Esophagus (tissue), 2 donors: ENCODE measurements around the gene COMMD9. TPM values are rescaled to one million over a fixed set of nuclear protein-coding genes. Genes with fewer than 3 reads are reported as not detected.

Experiments used
- H3K27ac ChIP-seq, 2 donors: one replicate each; pipeline ENCODE4 v1.5.1; 2013; ENCODE audit warnings: low read depth in 2 of 2, mild to moderate bottlenecking in 2 of 2, inconsistent platforms in 1 of 2, low read length in 1 of 2, moderate library complexity in 1 of 2
- H3K27me3 ChIP-seq, 2 donors: one replicate each; pipeline ENCODE4 v1.6.1; 2013; ENCODE audit warnings: low read length in 2 of 2, control low read depth in 1 of 2, mild to moderate bottlenecking in 1 of 2; ENCODE audit not compliant: insufficient read depth in 2 of 2, control insufficient read depth in 1 of 2
- H3K36me3 ChIP-seq, 2 donors: one replicate each; pipeline ENCODE4 v1.6.1; 2013; ENCODE audit warnings: low read length in 1 of 2; ENCODE audit not compliant: control insufficient read depth in 2 of 2, insufficient read depth in 2 of 2
- H3K4me1 ChIP-seq, 2 donors: one replicate each; pipeline ENCODE4 v1.6.1; 2013; ENCODE audit warnings: low read length in 1 of 2; ENCODE audit not compliant: control insufficient read depth in 2 of 2, insufficient read depth in 2 of 2
- H3K4me3 ChIP-seq, 2 donors: one replicate each; pipeline ENCODE4 v1.5.1; 2013; ENCODE audit warnings: low read length in 2 of 2, mild to moderate bottlenecking in 2 of 2, low read depth in 1 of 2, moderate library complexity in 1 of 2
- H3K9me3 ChIP-seq, 2 donors: one replicate each; pipeline ENCODE4 v1.6.1; 2013; ENCODE audit warnings: mild to moderate bottlenecking in 2 of 2, low read depth in 1 of 2, low read length in 1 of 2, moderate library complexity in 1 of 2; ENCODE audit not compliant: control insufficient read depth in 2 of 2, insufficient read depth in 1 of 2
- WGBS, 2 donors: extraction: QIAGEN DNeasy Blood & Tissue Kit; methylation state at CpG; one replicate each; pipeline ENCODE4 v1.1.7; 2013; 5-methylcytosine and 5-hydroxymethylcytosine counted together
- polyA plus RNA-seq, 2 donors: library from polyadenylated mRNA; stranded (reverse); fragments of 200-250 nt; gene quantifications; one replicate each; pipeline ENCODE4 v1.2.3, GENCODE V29; 2013
- donor health status: healthy with polysubstance abuse.
- donor health status: Bipolar disorder and iron deficiency.

COMMD9 gene
- polyA plus RNA-seq, 2 donors, result 21.0 to 33.5 TPM

GRCh38 chr11:36264011-36264972, 24.9 kb downstream of the COMMD9 start:
- WGBS, 2 donors, result 67 to 68% methylated on average over 9 of the region's 9 CpGs
- no peaks in the 10 kb centered on the region for H3K4me1 ChIP-seq

GRCh38 chr11:36261094-36261493, 28.1 kb downstream of the COMMD9 start:
- Histone ChIP-seq H3K4me3 (no peak overlapping the region), H3K9me3 (peaks cover 0 to 4% of the 10 kb centered on the region in 2 donors), H3K36me3 (no peaks in the 10 kb centered on the region), H3K27me3 (no peaks in the 10 kb centered on the region), H3K27ac (no peak overlapping the region), H3K4me1 (no peaks in the 10 kb centered on the region)
- WGBS, 2 donors, result 84 to 88% methylated on average over 4 of the region's 4 CpGs

More at GRCh38 chr11:36264011-36264972, 24.9 kb downstream of the COMMD9 start:
- no peak overlapping the region for H3K27ac ChIP-seq
- no peaks in the 10 kb centered on the region for H3K27me3 ChIP-seq
- H3K9me3 ChIP-seq, result no peaks in the 10 kb centered on the region
- no peaks in the 10 kb centered on the region for H3K36me3 ChIP-seq
- H3K4me3 ChIP-seq, result no peak overlapping the region

- 39 to 42% methylated on average over 12 of the region's 12 CpGs for WGBS, 2 donors
- H3K36me3 ChIP-seq, result no peaks in the 10 kb centered on the region
- peaks cover 0 to 4% of the 10 kb centered on the region in 2 donors for H3K9me3 ChIP-seq
- no peaks in the 10 kb centered on the region for H3K4me1 ChIP-seq
- H3K27me3 ChIP-seq, result no peaks in the 10 kb centered on the region
- no peak overlapping the region for H3K4me3 ChIP-seq
- no peak overlapping the region for H3K27ac ChIP-seq
Observed at GRCh38 chr11:36258730-36259360, 30.4 kb downstream of the COMMD9 start.

- H3K36me3 ChIP-seq, result no peaks in the 10 kb centered on the region
- no peaks in the 10 kb centered on the region for H3K4me1 ChIP-seq
- peaks cover 0 to 4% of the 10 kb centered on the region in 2 donors for H3K9me3 ChIP-seq
- no peaks in the 10 kb centered on the region for H3K27me3 ChIP-seq
- no peak overlapping the region for H3K27ac ChIP-seq
- WGBS, 2 donors, result 66 to 73% methylated on average over 5 of the region's 5 CpGs
- no peak overlapping the region for H3K4me3 ChIP-seq
Observed at GRCh38 chr11:36257351-36257750, 31.9 kb downstream of the COMMD9 start.

- H3K27ac ChIP-seq, result no peak overlapping the region
- H3K36me3 ChIP-seq, result no peaks in the 10 kb centered on the region
- H3K4me1 ChIP-seq, result no peaks in the 10 kb centered on the region
- H3K9me3 ChIP-seq, result peaks cover 0 to 4% of the 10 kb centered on the region in 2 donors
- H3K4me3 ChIP-seq, result no peak overlapping the region
- WGBS, 2 donors, result 60 to 68% methylated on average over 1 of the region's 1 CpG
- no peaks in the 10 kb centered on the region for H3K27me3 ChIP-seq
Observed at GRCh38 chr11:36254713-36255112, 34.5 kb downstream of the COMMD9 start.

- Histone ChIP-seq H3K27ac (no peak overlapping the region), H3K27me3 (no peaks in the 10 kb centered on the region), H3K4me3 (no peak overlapping the region), H3K9me3 (peaks cover 0 to 4% of the 10 kb centered on the region in 2 donors), H3K36me3 (no peaks in the 10 kb centered on the region), H3K4me1 (no peaks in the 10 kb centered on the region)
- WGBS, 2 donors, result 43 to 54% methylated on average over 5 of the region's 5 CpGs
Observed at GRCh38 chr11:36253238-36253637, 36.0 kb downstream of the COMMD9 start.

- peaks cover 0 to 4% of the 10 kb centered on the region in 2 donors for H3K9me3 ChIP-seq
- no peaks in the 10 kb centered on the region for H3K4me1 ChIP-seq
- H3K36me3 ChIP-seq, result no peaks in the 10 kb centered on the region
- 85 to 86% methylated on average over 2 of the region's 2 CpGs for WGBS, 2 donors
- no peaks in the 10 kb centered on the region for H3K27me3 ChIP-seq
- no peak overlapping the region for H3K4me3 ChIP-seq
- no peak overlapping the region for H3K27ac ChIP-seq
Observed at GRCh38 chr11:36251823-36252222, 37.4 kb downstream of the COMMD9 start.

GRCh38 chr11:36249246-36249645, 40.0 kb downstream of the COMMD9 start:
- no peak overlapping the region for H3K4me3 ChIP-seq
- no peaks in the 10 kb centered on the region for H3K4me1 ChIP-seq
- no peak overlapping the region for H3K27ac ChIP-seq
- no peaks in the 10 kb centered on the region for H3K9me3 ChIP-seq
- 33 to 43% methylated on average over 2 of the region's 2 CpGs for WGBS, 2 donors
- H3K27me3 ChIP-seq, result no peaks in the 10 kb centered on the region
- H3K36me3 ChIP-seq, result no peaks in the 10 kb centered on the region

GRCh38 chr11:36248436-36248835, 40.8 kb downstream of the COMMD9 start:
- no peak overlapping the region for H3K4me3 ChIP-seq
- no peaks in the 10 kb centered on the region for H3K36me3 ChIP-seq
- no peaks in the 10 kb centered on the region for H3K4me1 ChIP-seq
- WGBS, 2 donors, result 83 to 85% methylated on average over 4 of the region's 4 CpGs
- H3K27ac ChIP-seq, result no peak overlapping the region
- no peaks in the 10 kb centered on the region for H3K27me3 ChIP-seq
- no peaks in the 10 kb centered on the region for H3K9me3 ChIP-seq
